Testis (tissue), 3 donors: ENCODE data around the gene MIB1. TPM values are rescaled to one million over a fixed set of nuclear protein-coding genes. Genes with fewer than 3 reads are reported as not detected.
"Not testable (repeated sequence)": the region's sequence is repeated elsewhere in the genome, so short reads cannot be mapped to it uniquely, and the experiment has no call there.

Experiments used
- DNase-seq: peaks from one replicate; pipeline ENCODE4 v3.0.0-alpha.2; 2019
- H3K27ac ChIP-seq, 2 donors: fragments of 200-600 bp; sonication (generic); one replicate each; pipeline ENCODE4 v1.5.1; 2019
- H3K27me3 ChIP-seq: fragments of 200-600 bp; sonication (generic); one replicate; pipeline ENCODE4 v1.5.1; 2019
- H3K36me3 ChIP-seq: fragments of 200-600 bp; sonication (generic); one replicate; pipeline ENCODE4 v1.5.1; 2017; ENCODE audit warnings: low read depth; ENCODE audit errors: missing control alignments
- H3K4me1 ChIP-seq: fragments of 200-600 bp; sonication (generic); one replicate; pipeline ENCODE4 v1.5.1; 2019
- H3K4me3 ChIP-seq, 2 donors: fragments of 200-600 bp; sonication (generic); one replicate each; pipeline ENCODE4 v1.5.1; 2017 to 2019
- H3K9me3 ChIP-seq: fragments of 200-600 bp; sonication (generic); one replicate; pipeline ENCODE4 v1.5.1; 2017
- CTCF ChIP-seq, 3 experiments: fragments of 450-650 bp in 2 of 3; fragments of 200-600 bp in 1 of 3; sonication (generic) in 1 of 3; IDR thresholded peaks; one replicate each; pipeline ENCODE4 v1.5.1; 2016 to 2019; ENCODE audit warnings: antibody characterized with exemption in 3 of 3, mild to moderate bottlenecking in 2 of 3, moderate library complexity in 1 of 3
- POLR2A ChIP-seq: fragments of 450-650 bp; IDR thresholded peaks from one replicate; pipeline ENCODE4 v1.6.1; 2017; ENCODE audit warnings: antibody characterized with exemption, mild to moderate bottlenecking, moderate library complexity
- WGBS, 2 donors: methylation state at CpG; one replicate each; pipeline ENCODE4 v1.1.5; 2018; 5-methylcytosine and 5-hydroxymethylcytosine counted together
- intact Hi-C: fragments of 100-400 bp; cut with DNase I; formaldehyde crosslinking; loops from one replicate; pipeline ENCODE4 v1.15.1; 2023; ENCODE audit warnings: low total_unique reads
- polyA plus RNA-seq: library from polyadenylated mRNA; stranded (reverse); fragments of 350-450 nt; fragmentation: Illumina TruSeq; extraction: RNeasy Lipid Tissue Mini Kit (QIAGEN cat#74804); gene quantifications from one replicate; pipeline ENCODE4 v1.2.3, GENCODE V29; 2014; ENCODE audit warnings: low read depth, low replicate concordance; ENCODE audit not compliant: insufficient read depth
- total RNA-seq, 2 donors: library from RNA; depleted of rRNA; stranded (reverse); fragments of >200 nt; gene quantifications; one replicate each; pipeline ENCODE4 v1.2.3, GENCODE V29; 2016

Gene MIB1
- total and polyA plus RNA-seq, 3 donors from 2014 or later, result 16.5 to 48.8 (median 40.7) TPM

DNA sequence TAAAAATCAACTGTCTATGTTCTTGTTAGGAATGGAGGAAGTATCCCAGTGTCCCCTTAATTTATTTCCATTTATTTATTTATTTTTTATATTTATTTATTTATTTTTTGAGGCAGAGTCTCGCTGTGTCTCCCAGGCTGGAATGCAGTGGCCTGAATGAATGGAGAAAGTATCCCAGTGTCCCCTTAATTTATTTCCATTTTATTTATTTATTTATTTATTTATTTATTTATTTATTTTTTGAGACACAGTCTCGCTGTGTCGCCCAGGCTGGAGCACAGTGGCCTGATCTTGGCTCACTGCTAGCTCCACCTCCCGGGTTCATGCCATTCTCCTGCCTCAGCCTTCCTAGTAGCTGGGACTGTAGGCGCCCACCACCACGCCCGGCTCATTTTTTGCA is 34.1 kb downstream of the MIB1 start:
- H3K9me3 ChIP-seq, result no peaks in the 10 kb centered on the region
- H3K36me3 ChIP-seq, result no peaks in the 10 kb centered on the region
- 95 to 96% methylated on average over 7 of the region's 7 CpGs for WGBS, 2 donors
- no peaks in the 10 kb centered on the region for H3K27me3 ChIP-seq
- DNase-seq, result no peak
- no peak overlapping the region for H3K4me3 ChIP-seq
- no peaks in the 10 kb centered on the region for H3K4me1 ChIP-seq
- intact Hi-C loops, result no loop called here
- H3K27ac ChIP-seq, result no peak overlapping the region
- TF ChIP-seq POLR2A (no peak), CTCF (IDR thresholded peaks at IDR 0.05) (no peak)

- H3K4me1 ChIP-seq, result no peaks in the 10 kb centered on the region
- intact Hi-C loops, result no loop called here
- H3K4me3 ChIP-seq, result no peak overlapping the region
- no peak overlapping the region for H3K27ac ChIP-seq
- no peak for TF ChIP-seq POLR2A
- no peak for TF ChIP-seq CTCF (IDR thresholded peaks at IDR 0.05)
- 55 to 74% methylated on average over 2 of the region's 2 CpGs for WGBS, 2 donors
- H3K36me3 ChIP-seq, result no peaks in the 10 kb centered on the region
- H3K9me3 ChIP-seq, result no peaks in the 10 kb centered on the region
- DNase-seq, result no peak
- no peaks in the 10 kb centered on the region for H3K27me3 ChIP-seq
Measured at GRCh38 chr18:21777814-21778213, 37.2 kb downstream of the MIB1 start.

DNA sequence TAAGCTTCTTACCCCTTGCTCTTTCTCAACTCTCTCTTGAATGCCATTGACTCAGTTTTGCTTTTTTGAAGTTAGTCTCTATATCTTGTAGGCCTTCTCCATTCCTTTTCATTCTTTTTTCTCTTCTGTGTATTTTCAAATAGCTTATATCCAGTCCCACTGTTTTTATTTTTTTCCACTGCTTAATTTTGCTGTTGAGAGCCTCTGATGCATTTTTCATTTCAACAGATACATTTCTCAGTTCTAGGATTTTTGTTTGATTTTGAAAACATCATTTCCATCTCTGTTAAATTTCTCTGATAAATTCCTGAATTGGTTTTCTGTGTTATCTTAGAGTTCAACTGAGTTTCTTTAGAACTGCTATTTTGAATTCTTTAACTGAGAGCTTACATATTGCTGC is 45.9 kb downstream of the MIB1 start:
- H3K27me3 ChIP-seq, result no peaks in the 10 kb centered on the region
- no peak overlapping the region for H3K4me3 ChIP-seq
- H3K9me3 ChIP-seq, result no peaks in the 10 kb centered on the region
- TF ChIP-seq POLR2A (no peak), CTCF (IDR thresholded peaks at IDR 0.05) (no peak)
- DNase-seq, result no peak
- H3K27ac ChIP-seq, result no peak overlapping the region
- intact Hi-C loops, result no loop called here
- no peaks in the 10 kb centered on the region for H3K4me1 ChIP-seq
- H3K36me3 ChIP-seq, result no peaks in the 10 kb centered on the region

DNA sequence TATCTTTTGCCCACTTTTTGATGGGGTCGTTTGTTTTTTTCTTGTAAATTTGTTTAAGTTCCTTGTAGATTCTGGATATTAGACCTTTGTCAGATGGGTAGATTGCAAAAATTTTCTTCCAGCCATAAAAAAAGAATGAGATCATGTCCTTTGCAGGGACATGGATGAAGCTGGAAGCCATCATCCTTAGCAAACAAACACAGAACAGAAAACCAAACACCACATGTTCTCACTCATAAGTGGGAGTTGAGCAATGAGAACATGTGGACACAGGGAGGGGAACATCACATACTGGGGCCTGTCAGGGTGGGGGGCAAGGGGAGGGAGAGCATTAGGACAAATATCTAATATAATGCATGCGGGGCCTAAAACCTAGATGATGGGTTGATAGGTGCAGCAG is 55.5 kb downstream of the MIB1 start:
- H3K27me3 ChIP-seq, intact Hi-C loops, H3K4me3 ChIP-seq, DNase-seq, H3K9me3 ChIP-seq, H3K36me3 ChIP-seq: not testable (repeated sequence)
- WGBS, 2 donors, result 67 to 94% methylated on average over 2 of the region's 2 CpGs
- Histone ChIP-seq H3K4me1 (peaks cover 27% of the 10 kb centered on the region), H3K27ac (peak overlapping the region in 1 of 2 donors; percentile 20)

DNA sequence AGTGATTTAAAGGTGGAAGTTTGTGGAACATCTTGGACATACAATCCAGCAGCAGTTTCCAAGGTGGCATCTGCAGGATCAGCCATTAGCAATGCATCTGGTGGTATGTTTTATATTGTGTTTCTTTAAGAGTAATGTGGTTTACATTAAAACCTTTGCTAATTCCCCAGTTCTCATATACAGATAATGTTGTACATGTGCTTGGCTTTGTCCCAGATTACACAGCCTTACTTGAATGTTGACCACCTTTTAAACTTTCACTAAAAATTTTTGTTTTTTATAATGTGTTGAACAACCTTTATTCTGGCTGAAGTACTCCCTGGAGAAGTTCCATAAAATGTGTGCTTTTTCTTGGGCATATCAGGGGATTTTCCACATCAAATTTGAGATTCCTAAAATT is 57.5 kb downstream of the MIB1 start:
- intact Hi-C loops, result no loop called here
- TF ChIP-seq CTCF (IDR thresholded peaks at IDR 0.05) (no peak), POLR2A (no peak)

More for the DNA sequence above, 57.5 kb downstream of the MIB1 start:
- Histone ChIP-seq H3K4me1 (peaks cover 32% of the 10 kb centered on the region), H3K4me3 (no peak overlapping the region), H3K36me3 (no peaks in the 10 kb centered on the region), H3K27me3 (no peaks in the 10 kb centered on the region), H3K27ac (peak overlapping the region; percentile 3 to 6), H3K9me3 (no peaks in the 10 kb centered on the region)
- no peak for DNase-seq
